GM21786 (cell line): ENCODE measurements around the gene ZNF672.
"Not testable (repeated sequence)": the region's sequence is repeated elsewhere in the genome, so short reads cannot be mapped to it uniquely, and the experiment has no call there.

Source experiments
- ATAC-seq: cut with Tn5 transposase; IDR thresholded peaks from one replicate; pipeline ENCODE4 v1.9.1; 2021; ENCODE audit not compliant: unreplicated experiment

ZNF672 gene

GRCh38 chr1:248812736-248813425, 25.1 kb upstream of the ZNF672 start:
- no peak for ATAC-seq

DNA sequence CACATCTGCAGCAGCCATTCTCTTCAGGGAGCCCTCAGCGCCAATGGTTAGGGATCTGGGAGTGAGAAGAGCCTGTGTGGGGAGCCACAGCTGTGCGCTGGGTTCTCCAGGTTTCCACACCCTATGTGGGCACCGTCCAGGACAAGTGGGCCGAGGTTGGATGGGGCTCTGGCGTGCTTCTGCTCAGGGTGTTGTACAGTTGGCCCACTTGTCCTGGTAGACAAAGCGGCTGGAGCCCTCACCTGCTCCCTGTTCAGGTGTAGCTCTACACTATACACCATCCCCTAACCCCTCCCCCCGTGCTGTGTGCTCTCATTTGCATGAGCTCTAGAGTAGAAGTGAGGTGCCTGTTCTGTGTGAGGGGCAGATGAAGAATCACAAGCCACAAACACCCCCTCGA, 24.5 kb upstream of the ZNF672 start:
- no peak for ATAC-seq

DNA sequence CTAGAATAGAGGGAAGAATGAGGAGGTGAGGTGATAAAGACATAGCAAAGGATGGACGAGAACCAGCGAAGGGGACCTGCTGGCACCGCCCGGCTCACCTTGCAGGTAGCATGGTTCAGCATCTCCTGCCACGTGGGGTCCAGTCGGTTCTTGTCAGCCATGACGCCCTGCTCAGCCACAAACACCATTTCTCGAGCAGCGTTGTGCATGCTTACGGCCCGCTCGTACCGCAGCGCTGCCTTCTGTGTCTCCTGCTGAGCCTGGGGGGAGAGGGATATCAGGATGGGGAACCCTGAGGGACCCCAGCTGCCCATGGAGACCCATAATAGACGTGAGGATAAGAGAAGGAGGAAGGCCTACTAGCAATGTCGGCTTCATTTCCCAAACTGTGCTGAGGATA, 23.7 kb upstream of the ZNF672 start:
- ATAC-seq: no peak

GRCh38 chr1:248815407-248816034, 22.5 kb upstream of the ZNF672 start:
- ATAC-seq: no peak

GRCh38 chr1:248816042-248816851, 21.8 kb upstream of the ZNF672 start:
- no peak for ATAC-seq

DNA sequence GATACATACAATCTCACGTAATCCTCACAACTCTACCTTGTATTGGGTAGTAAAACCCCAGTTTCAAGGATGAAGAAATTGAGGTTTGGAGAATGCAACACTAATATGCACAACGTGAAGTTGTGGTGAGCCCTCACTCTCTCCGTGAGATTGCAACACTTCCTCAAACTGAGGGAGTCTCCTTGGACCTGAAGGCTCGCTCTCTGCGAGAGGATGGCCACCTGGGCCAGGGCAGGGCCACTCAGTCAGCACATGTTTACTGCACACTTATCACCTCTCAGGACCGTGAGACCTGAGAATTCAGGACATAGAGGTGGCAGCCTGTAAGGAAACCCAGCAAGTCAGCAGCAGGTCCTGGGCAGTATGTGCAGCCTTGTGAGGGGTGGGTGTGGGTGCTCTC, 21.0 kb upstream of the ZNF672 start:
- no peak for ATAC-seq

GRCh38 chr1:248818505-248819374, 19.3 kb upstream of the ZNF672 start:
- ATAC-seq: peak; percentile 49

GRCh38 chr1:248820041-248820585, 17.9 kb upstream of the ZNF672 start:
- no peak for ATAC-seq

DNA sequence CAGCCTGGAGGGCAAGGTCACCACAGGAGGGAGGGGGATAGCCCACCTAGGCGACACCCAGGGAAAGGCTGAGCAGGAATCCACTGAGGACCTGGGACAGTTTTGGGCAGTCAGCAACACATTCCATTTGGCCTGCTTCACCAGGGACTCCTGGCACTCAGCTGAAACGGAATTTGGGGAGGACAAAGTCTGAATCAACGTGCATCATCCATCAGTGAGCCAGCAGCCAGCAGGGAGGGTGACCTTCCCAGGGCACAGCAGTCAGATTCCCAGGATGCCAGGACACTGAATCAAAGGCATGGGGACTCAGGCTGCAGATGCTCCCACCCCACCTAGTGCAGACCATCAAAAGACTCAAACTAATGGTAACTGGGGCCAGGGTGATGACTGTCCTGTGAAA, 16.9 kb upstream of the ZNF672 start:
- ATAC-seq: no peak

DNA sequence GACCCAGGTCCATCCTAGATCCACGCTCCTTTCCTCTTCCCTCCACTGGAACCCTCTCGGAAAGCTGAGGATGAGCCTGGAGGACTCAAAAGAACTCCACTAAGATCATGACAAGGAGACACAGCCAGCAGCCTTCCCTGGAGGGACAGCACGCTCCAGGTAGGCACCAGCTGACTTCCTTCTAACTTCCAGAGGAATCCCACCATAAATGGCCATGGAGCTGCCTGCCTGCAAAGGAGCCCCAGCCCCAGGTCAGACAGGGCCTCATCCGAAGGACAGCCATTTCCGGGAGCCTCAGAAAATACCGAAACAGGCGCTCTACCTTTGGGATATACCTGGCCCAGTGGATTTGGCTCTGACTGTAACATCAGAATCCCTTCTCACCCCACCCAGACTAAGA, 16.4 kb upstream of the ZNF672 start:
- ATAC-seq: no peak

GRCh38 chr1:248822148-248823032, 15.6 kb upstream of the ZNF672 start:
- ATAC-seq: no peak

DNA sequence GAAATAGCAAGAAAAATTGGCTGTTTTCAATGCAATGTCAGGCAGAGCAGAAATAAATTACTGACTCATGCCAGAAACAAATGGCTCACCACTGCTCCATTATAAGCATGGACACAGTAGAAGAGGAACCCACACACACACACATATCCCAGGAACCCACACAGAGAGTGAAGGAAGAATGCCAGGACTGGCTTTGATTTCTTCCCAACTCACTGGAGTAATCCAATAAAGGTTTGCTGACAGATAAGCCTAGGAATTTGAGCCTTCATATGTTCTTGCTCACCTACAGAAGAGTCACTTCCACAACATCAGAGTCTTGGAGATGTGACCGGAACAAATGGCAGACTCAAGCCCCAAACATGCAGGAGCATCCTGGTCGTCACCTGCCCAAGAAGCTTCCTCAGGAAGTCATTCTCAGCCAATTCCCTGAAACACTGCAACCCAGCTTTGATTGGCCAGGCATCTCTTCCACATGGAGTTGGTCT, 14.5 kb upstream of the ZNF672 start:
- ATAC-seq: no peak

DNA sequence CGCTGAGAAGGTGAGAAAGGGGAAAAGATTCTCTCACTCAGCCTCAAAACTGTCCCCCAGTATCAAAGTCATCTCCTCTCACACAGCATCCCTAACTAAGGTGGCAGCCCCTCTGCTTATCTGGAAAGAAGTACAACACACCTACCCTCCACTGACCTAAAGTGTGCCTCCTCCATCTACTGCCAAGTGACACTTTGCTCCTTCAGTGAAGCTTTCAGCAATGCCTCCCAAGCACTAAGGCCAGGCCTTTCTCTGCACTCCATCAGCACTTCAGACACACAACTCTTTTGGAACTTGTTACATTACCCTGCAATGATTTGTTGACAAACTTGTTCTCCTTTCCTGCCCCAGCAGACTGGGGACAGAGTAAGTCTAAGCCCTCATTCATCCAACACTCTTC, 13.7 kb upstream of the ZNF672 start:
- ATAC-seq: no peak

DNA sequence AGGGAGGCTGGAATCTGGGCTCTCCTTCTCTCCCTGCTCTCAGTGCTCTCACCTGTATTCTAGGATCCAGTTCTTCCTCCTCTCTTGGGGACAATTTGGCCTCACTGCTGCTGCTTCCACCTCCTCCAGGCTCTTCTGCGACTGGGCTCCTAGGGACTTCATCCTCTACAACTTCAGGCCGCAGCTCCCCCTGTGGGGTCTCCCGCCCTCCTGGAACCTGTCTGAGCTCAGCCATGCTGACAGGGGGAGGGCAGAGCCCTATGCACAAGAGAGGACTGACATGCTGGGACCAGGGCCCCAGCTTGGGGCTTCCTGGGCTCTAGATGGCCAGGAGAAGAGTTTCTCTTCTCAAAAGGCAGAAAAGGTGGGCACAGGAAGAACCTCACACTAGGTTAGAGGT, 13.3 kb upstream of the ZNF672 start:
- ATAC-seq: no peak

DNA sequence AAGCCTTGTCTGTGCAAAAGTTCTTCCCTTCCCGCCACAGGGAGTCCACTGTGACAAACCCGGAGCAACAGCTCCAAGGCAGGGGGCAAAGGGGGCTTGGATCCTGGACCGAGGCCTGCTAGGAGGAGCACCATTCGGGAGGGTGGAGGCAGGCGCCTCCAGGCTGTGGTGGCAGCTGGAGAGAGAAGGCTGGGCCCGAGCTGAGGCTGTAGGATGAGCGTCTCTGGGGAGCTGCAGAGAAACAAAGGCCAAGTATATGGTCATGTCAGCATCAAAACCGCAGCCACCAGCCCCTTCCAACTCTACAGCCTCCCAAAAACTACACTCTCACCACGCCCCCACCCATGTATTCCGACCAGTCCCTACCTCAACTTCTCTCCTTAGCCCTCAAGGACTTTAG, 12.9 kb upstream of the ZNF672 start:
- ATAC-seq: no peak

DNA sequence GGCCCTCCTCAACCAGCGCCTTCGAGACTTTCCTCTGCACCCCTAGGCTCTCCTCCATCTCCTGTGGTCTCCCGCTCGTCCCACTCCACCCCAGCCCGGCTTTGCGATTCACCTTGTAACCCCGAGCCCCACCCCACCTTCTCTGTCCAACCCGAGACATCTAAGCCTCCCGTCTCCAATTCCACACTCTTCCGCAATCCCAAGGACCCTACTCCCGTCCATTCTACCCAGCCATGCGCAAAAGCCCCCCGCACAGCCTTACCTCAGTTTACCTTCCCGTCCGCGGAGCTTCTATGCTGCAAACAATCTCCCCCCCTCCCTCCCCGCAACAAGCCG, 12.5 kb upstream of the ZNF672 start:
- peak; percentile 2 for ATAC-seq

GRCh38 chr1:248825909-248826760, 11.9 kb upstream of the ZNF672 start, which contains the start of gene SH3BP5L:
Gene SH3BP5L (minus strand): TSS chr1:248825915. CDS start chr1:248824935, 980 bp downstream.
- ATAC-seq: peak; percentile 93

GRCh38 chr1:248828845-248829244, 9.2 kb upstream of the ZNF672 start:
- no peak for ATAC-seq

GRCh38 chr1:248830718-248831017, 7.4 kb upstream of the ZNF672 start:
- ATAC-seq: not testable (repeated sequence)
